Measurements from ENCODE around the gene NID2.

DNA sequence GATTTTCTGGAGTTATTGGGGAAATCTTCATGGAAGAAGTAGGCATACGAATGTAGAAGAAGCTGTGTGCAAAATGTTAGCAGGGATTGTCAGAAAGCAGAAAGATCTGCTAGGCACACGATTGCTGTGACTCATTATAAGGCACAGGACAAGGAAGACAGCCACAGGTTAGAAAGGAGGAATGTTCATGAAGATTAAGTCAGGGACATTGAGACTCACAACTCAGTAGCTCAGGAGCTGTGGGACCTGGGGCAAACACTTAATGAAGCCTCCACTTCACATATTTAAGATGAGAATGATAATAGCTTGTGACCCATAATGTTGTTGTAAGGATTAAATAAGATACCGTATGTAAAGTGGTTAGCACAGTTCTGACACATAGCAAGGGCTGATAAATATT, 106.1 kb downstream of the NID2 start:
- TF ChIP-seq, protein P1, sequence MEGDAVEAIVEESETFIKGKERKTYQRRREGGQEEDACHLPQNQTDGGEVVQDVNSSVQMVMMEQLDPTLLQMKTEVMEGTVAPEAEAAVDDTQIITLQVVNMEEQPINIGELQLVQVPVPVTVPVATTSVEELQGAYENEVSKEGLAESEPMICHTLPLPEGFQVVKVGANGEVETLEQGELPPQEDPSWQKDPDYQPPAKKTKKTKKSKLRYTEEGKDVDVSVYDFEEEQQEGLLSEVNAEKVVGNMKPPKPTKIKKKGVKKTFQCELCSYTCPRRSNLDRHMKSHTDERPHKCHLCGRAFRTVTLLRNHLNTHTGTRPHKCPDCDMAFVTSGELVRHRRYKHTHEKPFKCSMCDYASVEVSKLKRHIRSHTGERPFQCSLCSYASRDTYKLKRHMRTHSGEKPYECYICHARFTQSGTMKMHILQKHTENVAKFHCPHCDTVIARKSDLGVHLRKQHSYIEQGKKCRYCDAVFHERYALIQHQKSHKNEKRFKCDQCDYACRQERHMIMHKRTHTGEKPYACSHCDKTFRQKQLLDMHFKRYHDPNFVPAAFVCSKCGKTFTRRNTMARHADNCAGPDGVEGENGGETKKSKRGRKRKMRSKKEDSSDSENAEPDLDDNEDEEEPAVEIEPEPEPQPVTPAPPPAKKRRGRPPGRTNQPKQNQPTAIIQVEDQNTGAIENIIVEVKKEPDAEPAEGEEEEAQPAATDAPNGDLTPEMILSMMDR (IDR thresholded peaks at IDR 0.05), result no peak
- TF ChIP-seq FOXJ3 (CRISPR knock-in tag; IDR thresholded peaks at IDR 0.05) (no peak), RAD21 (IDR thresholded peaks at IDR 0.05; ENCODE audit: low read length) (no peak), RCOR1 (IDR thresholded peaks at IDR 0.05; ENCODE audit: low read length) (no peak), TEAD4 (IDR thresholded peaks at IDR 0.05; ENCODE audit: borderline replicate concordance, insufficient read depth) (no peak), TAF1 (IDR thresholded peaks at IDR 0.05; ENCODE audit: borderline replicate concordance, low read depth, low read length) (no peak), FOXM1 (IDR thresholded peaks at IDR 0.05; ENCODE audit: low read depth) (no peak), POLR2AphosphoS5 (IDR thresholded peaks at IDR 0.05; ENCODE audit: low read depth, low read length) (no peak), EZH2phosphoT487 (IDR thresholded peaks at IDR 0.05; ENCODE audit: borderline replicate concordance, low read depth) (no peak)
- TF ChIP-seq, protein P2, sequence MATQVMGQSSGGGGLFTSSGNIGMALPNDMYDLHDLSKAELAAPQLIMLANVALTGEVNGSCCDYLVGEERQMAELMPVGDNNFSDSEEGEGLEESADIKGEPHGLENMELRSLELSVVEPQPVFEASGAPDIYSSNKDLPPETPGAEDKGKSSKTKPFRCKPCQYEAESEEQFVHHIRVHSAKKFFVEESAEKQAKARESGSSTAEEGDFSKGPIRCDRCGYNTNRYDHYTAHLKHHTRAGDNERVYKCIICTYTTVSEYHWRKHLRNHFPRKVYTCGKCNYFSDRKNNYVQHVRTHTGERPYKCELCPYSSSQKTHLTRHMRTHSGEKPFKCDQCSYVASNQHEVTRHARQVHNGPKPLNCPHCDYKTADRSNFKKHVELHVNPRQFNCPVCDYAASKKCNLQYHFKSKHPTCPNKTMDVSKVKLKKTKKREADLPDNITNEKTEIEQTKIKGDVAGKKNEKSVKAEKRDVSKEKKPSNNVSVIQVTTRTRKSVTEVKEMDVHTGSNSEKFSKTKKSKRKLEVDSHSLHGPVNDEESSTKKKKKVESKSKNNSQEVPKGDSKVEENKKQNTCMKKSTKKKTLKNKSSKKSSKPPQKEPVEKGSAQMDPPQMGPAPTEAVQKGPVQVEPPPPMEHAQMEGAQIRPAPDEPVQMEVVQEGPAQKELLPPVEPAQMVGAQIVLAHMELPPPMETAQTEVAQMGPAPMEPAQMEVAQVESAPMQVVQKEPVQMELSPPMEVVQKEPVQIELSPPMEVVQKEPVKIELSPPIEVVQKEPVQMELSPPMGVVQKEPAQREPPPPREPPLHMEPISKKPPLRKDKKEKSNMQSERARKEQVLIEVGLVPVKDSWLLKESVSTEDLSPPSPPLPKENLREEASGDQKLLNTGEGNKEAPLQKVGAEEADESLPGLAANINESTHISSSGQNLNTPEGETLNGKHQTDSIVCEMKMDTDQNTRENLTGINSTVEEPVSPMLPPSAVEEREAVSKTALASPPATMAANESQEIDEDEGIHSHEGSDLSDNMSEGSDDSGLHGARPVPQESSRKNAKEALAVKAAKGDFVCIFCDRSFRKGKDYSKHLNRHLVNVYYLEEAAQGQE (IDR thresholded peaks at IDR 0.05; ENCODE audit: low read depth, low read length), result no peak
- TF ChIP-seq, protein P3, sequence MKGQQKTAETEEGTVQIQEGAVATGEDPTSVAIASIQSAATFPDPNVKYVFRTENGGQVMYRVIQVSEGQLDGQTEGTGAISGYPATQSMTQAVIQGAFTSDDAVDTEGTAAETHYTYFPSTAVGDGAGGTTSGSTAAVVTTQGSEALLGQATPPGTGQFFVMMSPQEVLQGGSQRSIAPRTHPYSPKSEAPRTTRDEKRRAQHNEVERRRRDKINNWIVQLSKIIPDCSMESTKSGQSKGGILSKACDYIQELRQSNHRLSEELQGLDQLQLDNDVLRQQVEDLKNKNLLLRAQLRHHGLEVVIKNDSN (IDR thresholded peaks at IDR 0.05; ENCODE audit: borderline replicate concordance, low read depth), result no peak

Measured in SK-N-SH (cell line).